ENCODE data around the gene KIRREL1.

The KIRREL1 gene

GRCh38 chr1:158037008-158037865 is 43.8 kb downstream of the KIRREL1 start:
- no peak for DNase-seq

- no peak for DNase-seq
Measured at GRCh38 chr1:158037866-158038359, 44.5 kb downstream of the KIRREL1 start.

DNA sequence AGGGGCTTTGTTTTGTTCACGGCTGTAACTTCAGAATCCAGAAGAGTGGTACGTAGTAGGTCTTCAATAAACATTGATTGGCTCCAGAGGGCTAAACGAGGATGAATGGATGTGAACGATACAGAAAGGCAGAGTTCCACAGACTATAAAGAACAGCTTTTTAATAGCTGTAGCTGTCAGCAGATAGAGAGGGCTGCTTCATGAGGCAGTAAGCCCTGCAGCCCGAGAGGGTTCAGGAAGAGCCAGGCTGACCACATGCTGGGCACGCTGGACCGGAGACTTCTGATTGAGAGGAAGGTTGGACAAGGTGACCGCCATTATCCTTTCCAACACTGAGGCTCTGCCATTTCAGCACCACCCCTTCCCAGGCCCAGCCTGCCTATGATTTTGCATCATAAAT is 45.3 kb downstream of the KIRREL1 start:
- no peak for DNase-seq

- no peak for DNase-seq
Measured at GRCh38 chr1:158039380-158039779, 45.9 kb downstream of the KIRREL1 start.

DNA sequence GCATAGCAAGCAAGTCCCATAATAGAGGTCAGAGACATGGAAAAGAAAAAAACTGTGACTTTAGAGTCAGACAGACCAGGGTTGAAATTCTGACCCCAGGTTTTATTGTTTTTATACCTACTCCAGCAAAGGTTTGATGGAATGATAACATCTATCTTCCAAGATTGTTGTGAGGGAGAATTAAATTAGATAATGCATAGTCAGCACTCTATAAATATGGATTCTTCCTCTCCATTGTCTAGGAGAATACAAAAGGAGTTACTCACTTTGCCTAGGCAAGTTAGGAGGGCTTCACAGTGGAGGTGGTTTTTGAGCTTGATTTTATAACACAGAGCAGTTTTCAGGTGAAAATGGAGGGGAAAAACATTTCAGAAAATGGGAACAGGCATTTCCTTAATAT is 46.9 kb downstream of the KIRREL1 start:
- no peak for DNase-seq

DNA sequence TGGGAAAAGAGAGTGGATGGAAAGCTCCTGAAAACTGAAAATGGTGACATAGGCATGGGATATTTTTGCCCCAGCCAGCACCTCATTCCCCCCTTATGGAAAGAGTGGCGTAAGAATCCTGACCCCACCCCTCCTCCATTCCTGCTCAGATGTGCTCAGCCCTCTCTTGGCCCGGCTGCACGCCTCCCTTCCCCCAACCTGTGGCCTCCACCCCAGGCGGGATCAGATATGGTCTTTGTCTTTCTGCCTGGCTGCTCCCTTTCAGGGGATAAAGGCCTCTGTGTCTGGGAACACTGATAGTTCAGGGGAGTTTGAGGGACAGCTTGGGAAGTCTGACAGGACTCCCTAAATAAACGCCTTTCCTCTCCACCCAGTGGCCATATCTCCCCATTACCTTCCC is 49.8 kb downstream of the KIRREL1 start:
- DNase-seq: no peak

- DNase-seq: no peak
Measured at GRCh38 chr1:158045639-158046038, 52.2 kb downstream of the KIRREL1 start.

GRCh38 chr1:158046715-158047510 is 53.5 kb downstream of the KIRREL1 start:
- no peak for DNase-seq

GRCh38 chr1:158048371-158049067 is 55.1 kb downstream of the KIRREL1 start:
- DNase-seq: no peak

GRCh38 chr1:158049853-158050252 is 56.4 kb downstream of the KIRREL1 start:
- DNase-seq: no peak

DNA sequence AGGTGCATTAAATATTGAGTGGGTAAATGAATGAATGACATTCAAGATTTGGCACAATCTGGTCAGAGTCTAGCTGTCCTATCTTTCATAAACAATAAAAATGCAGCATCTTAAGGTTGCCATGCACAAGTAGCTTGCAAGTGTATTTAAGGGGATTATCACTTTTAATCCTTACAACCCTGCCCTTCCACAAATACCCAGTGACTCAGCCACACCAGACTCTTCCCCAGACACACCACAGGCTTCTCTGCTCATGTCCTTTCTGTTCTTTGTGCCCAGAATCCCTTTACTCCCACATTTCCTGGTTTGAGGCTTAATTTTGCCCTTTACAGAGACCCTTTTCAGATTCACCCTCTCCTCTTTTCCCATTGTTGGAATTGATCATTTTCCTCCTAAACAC is 59.8 kb downstream of the KIRREL1 start:
- no peak for DNase-seq

DNA sequence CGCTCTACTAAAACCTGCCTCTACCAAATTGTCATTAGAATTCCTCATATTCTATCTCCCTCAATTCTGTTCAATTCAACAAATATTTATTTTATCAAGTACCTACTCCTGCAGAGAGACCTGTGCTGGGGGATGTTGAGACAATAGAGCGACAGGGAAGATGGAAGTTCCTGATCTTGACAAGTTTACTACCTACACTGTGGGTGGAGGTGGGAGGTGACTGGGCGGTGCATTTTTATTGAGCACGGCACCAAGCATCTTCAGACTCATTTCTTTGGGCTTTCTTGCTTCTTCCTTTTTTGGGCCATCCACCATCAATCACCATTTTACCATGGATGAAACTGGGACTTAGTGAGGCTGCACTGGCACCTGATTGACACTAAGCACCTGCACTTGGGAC is 61.3 kb downstream of the KIRREL1 start:
- DNase-seq: no peak

DNA sequence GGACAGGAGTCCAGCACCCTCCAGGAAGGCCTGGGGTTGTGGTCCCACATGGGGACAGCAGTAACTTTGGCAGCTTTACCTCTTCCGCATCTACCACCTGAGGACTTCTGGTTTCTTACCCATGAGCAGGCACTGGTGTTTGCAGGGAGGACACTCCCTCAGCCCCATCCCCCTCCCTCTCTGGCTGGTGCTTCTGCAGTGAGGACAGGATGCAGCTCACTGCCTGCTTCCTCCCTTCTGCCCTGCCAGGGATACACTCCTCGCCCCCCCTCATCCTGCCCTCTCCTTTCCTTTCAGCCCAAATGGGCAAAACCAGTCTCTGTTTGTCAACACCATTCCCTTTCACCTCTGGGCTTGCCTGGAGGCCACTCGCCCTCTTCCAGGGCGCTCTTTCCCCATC is 62.4 kb downstream of the KIRREL1 start:
- DNase-seq: no peak

GRCh38 chr1:158056498-158056897 is 63.1 kb downstream of the KIRREL1 start:
- DNase-seq: no peak

DNA sequence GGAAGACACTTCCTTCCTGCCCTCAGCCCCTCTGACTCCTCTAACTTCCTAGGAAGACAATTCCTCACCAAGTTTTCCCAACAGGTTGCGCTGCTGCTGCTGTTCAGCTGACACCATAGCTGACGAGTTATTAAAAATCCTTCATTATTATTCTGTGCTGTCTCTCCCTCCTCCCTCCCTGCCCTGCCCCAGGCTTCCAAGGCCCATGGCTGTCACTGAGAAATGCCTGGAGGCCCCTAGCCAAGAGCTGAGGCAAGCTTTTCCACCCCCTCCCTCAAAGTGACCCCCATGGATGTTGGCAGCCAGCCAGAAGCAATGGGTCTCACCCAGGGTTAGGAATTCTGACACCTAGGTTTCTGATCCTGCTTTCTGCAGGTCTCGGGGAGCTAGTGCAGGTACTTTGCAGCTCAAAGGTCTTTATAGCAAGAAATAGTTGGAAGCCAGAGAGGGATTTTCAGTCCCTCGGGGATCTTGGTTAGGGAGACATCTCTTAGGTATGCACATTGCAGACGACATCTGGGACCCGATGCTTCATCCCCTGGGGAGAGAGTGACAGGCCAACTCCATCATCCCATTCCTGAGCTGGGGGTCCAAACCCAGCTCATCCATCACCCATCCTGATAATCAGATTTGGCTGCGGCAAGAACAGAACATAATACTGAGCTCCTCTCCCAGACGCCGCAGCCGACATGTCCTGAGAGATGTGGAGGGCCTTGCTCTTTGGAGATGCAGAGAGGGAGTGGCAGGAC is 65.0 kb downstream of the KIRREL1 start:
- DNase-seq: no peak

GRCh38 chr1:158059984-158060383 is 66.5 kb downstream of the KIRREL1 start:
- DNase-seq: no peak

DNA sequence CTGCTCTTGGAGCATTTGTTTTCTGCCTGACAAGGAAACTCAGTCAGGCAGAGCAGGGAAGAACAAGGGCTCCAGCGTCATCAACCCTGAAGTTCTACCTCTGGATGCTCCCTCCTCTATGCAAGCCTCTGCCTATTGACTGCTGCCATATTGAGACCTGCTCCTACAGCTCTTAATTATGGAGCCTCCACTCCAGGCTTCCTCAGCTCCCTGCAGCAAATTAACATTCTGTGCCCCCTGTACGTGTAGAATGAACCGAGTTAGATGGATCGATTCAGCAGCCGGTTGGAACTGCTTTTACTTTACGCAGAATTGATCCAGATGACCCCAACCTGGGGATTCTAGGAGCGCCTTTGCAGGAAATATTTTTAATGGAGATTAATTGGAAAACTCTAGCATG is 68.7 kb downstream of the KIRREL1 start:
- no peak for DNase-seq

- DNase-seq: no peak
Measured at GRCh38 chr1:158067662-158068061, 74.2 kb downstream of the KIRREL1 start.

DNA sequence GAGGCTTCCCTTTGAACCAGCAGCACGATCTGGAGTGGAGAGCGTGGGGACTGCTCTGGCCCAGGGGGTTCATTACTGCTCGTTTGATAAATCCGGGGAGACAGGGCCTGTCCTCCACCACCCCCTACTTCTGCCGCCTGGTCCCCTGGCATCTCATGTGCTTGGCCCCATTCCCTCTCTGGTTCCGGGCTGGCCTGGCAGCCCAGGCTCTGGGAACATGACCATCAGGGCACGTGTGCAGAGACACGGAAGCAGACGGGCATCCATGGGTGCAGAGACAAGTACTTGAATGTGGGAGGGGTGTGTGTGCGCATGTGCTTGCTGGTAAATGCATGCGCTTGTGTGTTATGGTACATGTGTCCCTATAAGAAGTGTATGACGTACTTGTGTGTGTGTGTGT is 75.5 kb downstream of the KIRREL1 start:
- no peak for DNase-seq

DNA sequence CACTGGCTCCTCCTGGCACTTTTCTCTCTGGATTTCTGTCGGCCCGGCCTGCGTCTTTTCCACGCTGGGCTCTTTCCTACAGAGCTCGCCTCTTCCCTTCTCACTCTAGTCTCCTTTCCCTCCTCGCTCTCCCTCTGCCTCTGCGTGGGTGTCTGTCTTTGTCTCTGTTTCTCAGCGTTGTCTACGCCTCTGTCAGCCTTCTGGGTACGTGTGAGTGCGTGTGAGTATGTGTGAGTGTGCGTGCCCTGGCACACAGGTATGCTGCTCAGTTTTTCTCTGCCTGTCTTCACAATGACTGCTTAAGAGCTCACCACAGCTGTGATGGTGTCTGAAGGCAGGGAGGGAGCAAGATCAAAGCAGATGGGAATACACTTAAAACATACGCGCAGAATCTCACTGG is 77.7 kb downstream of the KIRREL1 start:
- DNase-seq: no peak

DNA sequence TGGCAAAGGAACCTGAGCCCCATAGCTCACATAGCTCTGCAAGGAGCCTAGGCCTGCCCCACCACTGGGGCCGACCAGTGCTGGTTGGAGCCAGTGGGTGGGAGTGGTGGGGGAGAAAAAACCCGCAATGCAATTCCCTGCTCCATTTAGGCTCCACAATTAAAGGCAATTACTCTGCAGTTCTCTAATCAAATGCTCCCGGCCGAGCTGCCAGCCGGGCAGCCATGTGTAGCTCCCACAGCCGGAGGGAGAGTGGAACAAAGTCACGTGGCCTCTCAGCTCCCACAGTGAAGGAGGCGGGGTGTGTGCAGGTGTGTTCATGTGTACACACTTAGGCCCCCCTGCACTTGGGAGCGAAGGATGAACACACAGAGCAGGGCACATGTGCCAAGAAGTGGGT is 81.6 kb downstream of the KIRREL1 start:
- DNase-seq: no peak

DNA sequence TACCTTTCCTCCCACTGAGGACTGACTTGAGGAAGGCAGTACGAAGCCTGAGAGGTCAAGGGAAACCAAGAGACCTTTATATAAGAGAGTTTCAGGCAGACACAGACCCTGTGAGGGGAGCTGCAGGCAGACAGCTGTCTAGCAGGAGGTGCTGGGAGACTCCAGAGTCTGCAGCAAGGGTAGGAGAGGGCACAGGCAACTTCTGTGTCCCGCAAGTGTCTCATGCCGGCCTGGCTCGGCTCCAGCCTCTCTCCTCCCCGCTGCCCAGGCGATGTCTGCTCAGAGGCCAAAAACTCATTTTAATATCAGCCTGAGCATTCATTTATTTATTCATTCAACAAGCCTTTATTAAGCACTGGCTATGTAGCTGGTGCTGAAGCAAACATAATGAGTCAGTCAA is 83.0 kb downstream of the KIRREL1 start:
- no peak for DNase-seq
